Measurements from ENCODE around the gene LAMB3.

The LAMB3 gene

DNA sequence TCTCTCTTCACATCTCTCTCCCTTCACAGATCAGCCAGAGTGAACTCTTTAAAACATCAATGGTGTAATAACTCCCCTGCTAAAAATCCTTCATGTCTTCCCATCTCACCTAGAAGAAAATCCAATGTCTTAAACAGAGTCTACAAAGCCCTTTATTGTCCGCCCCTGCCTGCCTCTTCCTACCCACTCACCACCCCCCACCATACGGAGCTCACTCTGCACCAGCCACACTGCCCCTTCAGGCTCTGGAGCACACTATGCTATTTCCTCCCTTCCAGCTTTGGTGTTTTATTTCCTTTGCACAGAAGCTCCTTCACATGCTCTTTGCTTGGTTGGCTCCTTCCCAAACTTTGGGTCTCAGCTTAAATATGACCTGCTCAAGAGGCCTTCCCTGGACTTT is 58.5 kb downstream of the LAMB3 start:
- H3K4me1 ChIP-seq (ENCODE audit: control insufficient read depth, insufficient read depth, low read length), result no peaks in the 10 kb centered on the region
- ChIA-PET CTCF (interaction anchor here (0.7 to 2.7 kb wide), 5 partner anchors 8 to 155 kb away, joined by 3 to 12 read pairs (median 4); no protein-coding TSS in a partner anchor), POLR2A (no interaction called here)
- TF ChIP-seq ZFHX2 (tag by site-specific recombination; conservative IDR thresholded peaks at IDR 0.05) (peak; percentile 73), ZNF112 (tag by site-specific recombination; IDR thresholded peaks at IDR 0.05) (no peak), EGR2 (tag by site-specific recombination; IDR thresholded peaks at IDR 0.05; ENCODE audit: low read depth) (peak; percentile 89)
- TF ChIP-seq, protein P1, sequence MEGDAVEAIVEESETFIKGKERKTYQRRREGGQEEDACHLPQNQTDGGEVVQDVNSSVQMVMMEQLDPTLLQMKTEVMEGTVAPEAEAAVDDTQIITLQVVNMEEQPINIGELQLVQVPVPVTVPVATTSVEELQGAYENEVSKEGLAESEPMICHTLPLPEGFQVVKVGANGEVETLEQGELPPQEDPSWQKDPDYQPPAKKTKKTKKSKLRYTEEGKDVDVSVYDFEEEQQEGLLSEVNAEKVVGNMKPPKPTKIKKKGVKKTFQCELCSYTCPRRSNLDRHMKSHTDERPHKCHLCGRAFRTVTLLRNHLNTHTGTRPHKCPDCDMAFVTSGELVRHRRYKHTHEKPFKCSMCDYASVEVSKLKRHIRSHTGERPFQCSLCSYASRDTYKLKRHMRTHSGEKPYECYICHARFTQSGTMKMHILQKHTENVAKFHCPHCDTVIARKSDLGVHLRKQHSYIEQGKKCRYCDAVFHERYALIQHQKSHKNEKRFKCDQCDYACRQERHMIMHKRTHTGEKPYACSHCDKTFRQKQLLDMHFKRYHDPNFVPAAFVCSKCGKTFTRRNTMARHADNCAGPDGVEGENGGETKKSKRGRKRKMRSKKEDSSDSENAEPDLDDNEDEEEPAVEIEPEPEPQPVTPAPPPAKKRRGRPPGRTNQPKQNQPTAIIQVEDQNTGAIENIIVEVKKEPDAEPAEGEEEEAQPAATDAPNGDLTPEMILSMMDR (tag by site-specific recombination; IDR thresholded peaks at IDR 0.05), result 0 out of 2 replicates have a peak, but pooled peaks have one; percentile 16
- no peak overlapping the region for H3K27ac ChIP-seq (ENCODE audit: extremely low read depth, low read depth, low read length)
- H3K9me3 ChIP-seq (ENCODE audit: control insufficient read depth, insufficient read depth, low read depth, low read length), result no peaks in the 10 kb centered on the region
- no peak overlapping the region for H3K4me3 ChIP-seq (ENCODE audit: low read depth, low read length)
- no peaks in the 10 kb centered on the region for H3K36me3 ChIP-seq (ENCODE audit: control insufficient read depth in 2 of 2, insufficient read depth in 1 of 2, low read length in 2 of 2)

DNA sequence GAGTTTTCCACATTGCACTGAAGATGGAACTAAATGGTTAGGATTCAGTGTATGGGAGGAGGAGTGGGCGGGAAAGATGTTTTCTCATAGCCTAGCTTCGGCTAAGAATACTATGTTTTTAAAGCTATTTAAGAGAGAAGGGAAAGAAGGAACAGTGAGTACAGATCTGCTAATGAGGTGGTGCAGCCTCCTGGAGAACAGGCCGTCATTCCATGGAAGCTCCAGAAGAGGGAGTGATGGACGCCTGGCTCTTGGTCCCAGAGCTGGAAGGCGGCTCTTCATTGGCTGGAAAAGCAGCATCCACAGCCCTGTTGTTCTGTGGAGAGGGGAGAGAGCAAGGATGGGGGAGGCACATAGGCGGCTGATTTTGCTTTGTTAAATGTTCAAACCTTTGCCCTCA is 61.8 kb downstream of the LAMB3 start:
- POLR2A ChIA-PET, result no interaction called here
- H3K4me3 ChIP-seq (ENCODE audit: low read depth, low read length), result no peak overlapping the region

DNA sequence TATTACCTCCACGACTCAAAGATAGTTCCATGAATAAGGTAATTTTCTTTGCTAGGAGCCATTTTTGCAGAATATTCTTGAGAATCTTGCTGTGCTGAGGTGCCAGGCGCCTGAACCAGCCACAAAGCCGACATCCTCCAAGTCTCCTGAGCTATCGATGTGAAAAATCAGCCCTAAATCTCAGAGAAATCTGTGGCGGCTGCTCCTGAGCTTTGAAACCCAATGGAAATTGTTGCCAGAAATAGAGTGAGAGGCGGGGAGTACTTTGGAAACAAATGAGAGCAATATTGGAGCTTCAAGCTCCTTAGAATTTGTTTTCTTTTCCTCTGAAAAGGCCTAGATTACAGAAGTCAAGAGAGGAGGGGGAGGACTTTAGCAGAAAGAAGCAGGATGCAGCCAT is 62.4 kb downstream of the LAMB3 start:
- H3K9me3 ChIP-seq (ENCODE audit: control insufficient read depth, insufficient read depth, low read depth, low read length), result no peaks in the 10 kb centered on the region
- TF ChIP-seq ZNF514 (tag by site-specific recombination; IDR thresholded peaks at IDR 0.05) (no peak), ZNF585B (tag by site-specific recombination; IDR thresholded peaks at IDR 0.05) (no peak), KLF16 (tag by site-specific recombination; IDR thresholded peaks at IDR 0.05) (no peak), TCF7L2 (IDR thresholded peaks at IDR 0.05; ENCODE audit: borderline replicate concordance, low read depth, low read length) (no peak), ZNF239 (tag by site-specific recombination; IDR thresholded peaks at IDR 0.05) (no peak), ZNF843 (tag by site-specific recombination; IDR thresholded peaks at IDR 0.05) (no peak), ZNF558 (tag by site-specific recombination; IDR thresholded peaks at IDR 0.05) (no peak), ZNF549 (tag by site-specific recombination; IDR thresholded peaks at IDR 0.05) (no peak), OSR2 (tag by site-specific recombination; IDR thresholded peaks at IDR 0.05) (no peak), ZNF202 (tag by site-specific recombination; IDR thresholded peaks at IDR 0.05; ENCODE audit: borderline replicate concordance) (no peak)
- TF ChIP-seq, protein P2, sequence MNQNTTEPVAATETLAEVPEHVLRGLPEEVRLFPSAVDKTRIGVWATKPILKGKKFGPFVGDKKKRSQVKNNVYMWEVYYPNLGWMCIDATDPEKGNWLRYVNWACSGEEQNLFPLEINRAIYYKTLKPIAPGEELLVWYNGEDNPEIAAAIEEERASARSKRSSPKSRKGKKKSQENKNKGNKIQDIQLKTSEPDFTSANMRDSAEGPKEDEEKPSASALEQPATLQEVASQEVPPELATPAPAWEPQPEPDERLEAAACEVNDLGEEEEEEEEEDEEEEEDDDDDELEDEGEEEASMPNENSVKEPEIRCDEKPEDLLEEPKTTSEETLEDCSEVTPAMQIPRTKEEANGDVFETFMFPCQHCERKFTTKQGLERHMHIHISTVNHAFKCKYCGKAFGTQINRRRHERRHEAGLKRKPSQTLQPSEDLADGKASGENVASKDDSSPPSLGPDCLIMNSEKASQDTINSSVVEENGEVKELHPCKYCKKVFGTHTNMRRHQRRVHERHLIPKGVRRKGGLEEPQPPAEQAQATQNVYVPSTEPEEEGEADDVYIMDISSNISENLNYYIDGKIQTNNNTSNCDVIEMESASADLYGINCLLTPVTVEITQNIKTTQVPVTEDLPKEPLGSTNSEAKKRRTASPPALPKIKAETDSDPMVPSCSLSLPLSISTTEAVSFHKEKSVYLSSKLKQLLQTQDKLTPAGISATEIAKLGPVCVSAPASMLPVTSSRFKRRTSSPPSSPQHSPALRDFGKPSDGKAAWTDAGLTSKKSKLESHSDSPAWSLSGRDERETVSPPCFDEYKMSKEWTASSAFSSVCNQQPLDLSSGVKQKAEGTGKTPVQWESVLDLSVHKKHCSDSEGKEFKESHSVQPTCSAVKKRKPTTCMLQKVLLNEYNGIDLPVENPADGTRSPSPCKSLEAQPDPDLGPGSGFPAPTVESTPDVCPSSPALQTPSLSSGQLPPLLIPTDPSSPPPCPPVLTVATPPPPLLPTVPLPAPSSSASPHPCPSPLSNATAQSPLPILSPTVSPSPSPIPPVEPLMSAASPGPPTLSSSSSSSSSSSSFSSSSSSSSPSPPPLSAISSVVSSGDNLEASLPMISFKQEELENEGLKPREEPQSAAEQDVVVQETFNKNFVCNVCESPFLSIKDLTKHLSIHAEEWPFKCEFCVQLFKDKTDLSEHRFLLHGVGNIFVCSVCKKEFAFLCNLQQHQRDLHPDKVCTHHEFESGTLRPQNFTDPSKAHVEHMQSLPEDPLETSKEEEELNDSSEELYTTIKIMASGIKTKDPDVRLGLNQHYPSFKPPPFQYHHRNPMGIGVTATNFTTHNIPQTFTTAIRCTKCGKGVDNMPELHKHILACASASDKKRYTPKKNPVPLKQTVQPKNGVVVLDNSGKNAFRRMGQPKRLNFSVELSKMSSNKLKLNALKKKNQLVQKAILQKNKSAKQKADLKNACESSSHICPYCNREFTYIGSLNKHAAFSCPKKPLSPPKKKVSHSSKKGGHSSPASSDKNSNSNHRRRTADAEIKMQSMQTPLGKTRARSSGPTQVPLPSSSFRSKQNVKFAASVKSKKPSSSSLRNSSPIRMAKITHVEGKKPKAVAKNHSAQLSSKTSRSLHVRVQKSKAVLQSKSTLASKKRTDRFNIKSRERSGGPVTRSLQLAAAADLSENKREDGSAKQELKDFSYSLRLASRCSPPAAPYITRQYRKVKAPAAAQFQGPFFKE (tag by site-specific recombination; IDR thresholded peaks at IDR 0.05; ENCODE audit: borderline replicate concordance), result no peak
- TF ChIP-seq, protein P3, sequence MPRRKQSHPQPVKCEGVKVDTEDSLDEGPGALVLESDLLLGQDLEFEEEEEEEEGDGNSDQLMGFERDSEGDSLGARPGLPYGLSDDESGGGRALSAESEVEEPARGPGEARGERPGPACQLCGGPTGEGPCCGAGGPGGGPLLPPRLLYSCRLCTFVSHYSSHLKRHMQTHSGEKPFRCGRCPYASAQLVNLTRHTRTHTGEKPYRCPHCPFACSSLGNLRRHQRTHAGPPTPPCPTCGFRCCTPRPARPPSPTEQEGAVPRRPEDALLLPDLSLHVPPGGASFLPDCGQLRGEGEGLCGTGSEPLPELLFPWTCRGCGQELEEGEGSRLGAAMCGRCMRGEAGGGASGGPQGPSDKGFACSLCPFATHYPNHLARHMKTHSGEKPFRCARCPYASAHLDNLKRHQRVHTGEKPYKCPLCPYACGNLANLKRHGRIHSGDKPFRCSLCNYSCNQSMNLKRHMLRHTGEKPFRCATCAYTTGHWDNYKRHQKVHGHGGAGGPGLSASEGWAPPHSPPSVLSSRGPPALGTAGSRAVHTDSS (tag by site-specific recombination; IDR thresholded peaks at IDR 0.05), result no peak
- TF ChIP-seq, protein P4, sequence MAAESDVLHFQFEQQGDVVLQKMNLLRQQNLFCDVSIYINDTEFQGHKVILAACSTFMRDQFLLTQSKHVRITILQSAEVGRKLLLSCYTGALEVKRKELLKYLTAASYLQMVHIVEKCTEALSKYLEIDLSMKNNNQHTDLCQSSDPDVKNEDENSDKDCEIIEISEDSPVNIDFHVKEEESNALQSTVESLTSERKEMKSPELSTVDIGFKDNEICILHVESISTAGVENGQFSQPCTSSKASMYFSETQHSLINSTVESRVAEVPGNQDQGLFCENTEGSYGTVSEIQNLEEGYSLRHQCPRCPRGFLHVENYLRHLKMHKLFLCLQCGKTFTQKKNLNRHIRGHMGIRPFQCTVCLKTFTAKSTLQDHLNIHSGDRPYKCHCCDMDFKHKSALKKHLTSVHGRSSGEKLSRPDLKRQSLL (tag by site-specific recombination; IDR thresholded peaks at IDR 0.05), result no peak
- POLR2A ChIA-PET, result no interaction called here
- no peak overlapping the region for H3K4me3 ChIP-seq (ENCODE audit: low read depth, low read length)
- H3K27ac ChIP-seq (ENCODE audit: extremely low read depth, low read depth, low read length), result no peak overlapping the region
- H3K4me1 ChIP-seq (ENCODE audit: control insufficient read depth, insufficient read depth, low read length), result no peaks in the 10 kb centered on the region
- H3K36me3 ChIP-seq (ENCODE audit: control insufficient read depth in 2 of 2, insufficient read depth in 1 of 2, low read length in 2 of 2), result no peaks in the 10 kb centered on the region
- CTCF ChIA-PET, result interaction anchor here (0.6 to 4.0 kb wide), 28 partner anchors 9 to 926 kb away, joined by 3 to 46 read pairs (median 5); partner anchors contain the start of gene HSD11B1

More for the DNA sequence above, 61.8 kb downstream of the LAMB3 start:
- Histone ChIP-seq H3K27ac (ENCODE audit: extremely low read depth, low read depth, low read length) (no peak overlapping the region), H3K4me1 (ENCODE audit: control insufficient read depth, insufficient read depth, low read length) (no peaks in the 10 kb centered on the region), H3K36me3 (ENCODE audit: control insufficient read depth in 2 of 2, insufficient read depth in 1 of 2, low read length in 2 of 2) (no peaks in the 10 kb centered on the region), H3K9me3 (ENCODE audit: control insufficient read depth, insufficient read depth, low read depth, low read length) (no peaks in the 10 kb centered on the region)
- CTCF ChIA-PET, result interaction anchor here (0.6 to 4.0 kb wide), 31 partner anchors 9 to 927 kb away, joined by 3 to 46 read pairs (median 5); partner anchors contain the start of gene HSD11B1
- TF ChIP-seq ZFP3 (tag by site-specific recombination; IDR thresholded peaks at IDR 0.05; ENCODE audit: low read depth) (no peak), ZNF654 (tag by site-specific recombination; IDR thresholded peaks at IDR 0.05; ENCODE audit: low read depth) (0 out of 2 replicates have a peak, but pooled peaks have one; percentile 14)

Data from HEK293 (cell line).